ENCODE data around the gene NXPH4. TPM values are rescaled to one million over a fixed set of nuclear protein-coding genes. Genes with fewer than 3 reads are reported as not detected.

NXPH4 gene
- total and polyA plus RNA-seq, 12 donors = 0.06 to 3.7 (median 0.46) TPM; not detected in 3

GRCh38 chr12:57198329-57198728 lies 18.3 kb upstream of the NXPH4 start:
- Histone ChIP-seq H3K9me3 (replicated peaks in 1 of 3) (no peaks in the 10 kb centered on the region), H3K4me1 (replicated peaks in 1 of 2) (no peaks in the 10 kb centered on the region), H3K36me3 (replicated peaks in 1 of 2) (peaks cover 0 to 99% of the 10 kb centered on the region in 2 donors), H3K27me3 (no peaks in the 10 kb centered on the region), H3K4me3 (no peak overlapping the region), H3K27ac (no peak overlapping the region)
- intact Hi-C loops (cut with DNase I) = no loop called here
- DNase-seq = no peak
- WGBS, 4 donors = 91 to 97% (median 96%) methylated on average over 8 to 17 of the region's 17 CpGs
- TF ChIP-seq POLR2A (IDR thresholded peaks at IDR 0.05) = no peak
- TF ChIP-seq, protein P1, sequence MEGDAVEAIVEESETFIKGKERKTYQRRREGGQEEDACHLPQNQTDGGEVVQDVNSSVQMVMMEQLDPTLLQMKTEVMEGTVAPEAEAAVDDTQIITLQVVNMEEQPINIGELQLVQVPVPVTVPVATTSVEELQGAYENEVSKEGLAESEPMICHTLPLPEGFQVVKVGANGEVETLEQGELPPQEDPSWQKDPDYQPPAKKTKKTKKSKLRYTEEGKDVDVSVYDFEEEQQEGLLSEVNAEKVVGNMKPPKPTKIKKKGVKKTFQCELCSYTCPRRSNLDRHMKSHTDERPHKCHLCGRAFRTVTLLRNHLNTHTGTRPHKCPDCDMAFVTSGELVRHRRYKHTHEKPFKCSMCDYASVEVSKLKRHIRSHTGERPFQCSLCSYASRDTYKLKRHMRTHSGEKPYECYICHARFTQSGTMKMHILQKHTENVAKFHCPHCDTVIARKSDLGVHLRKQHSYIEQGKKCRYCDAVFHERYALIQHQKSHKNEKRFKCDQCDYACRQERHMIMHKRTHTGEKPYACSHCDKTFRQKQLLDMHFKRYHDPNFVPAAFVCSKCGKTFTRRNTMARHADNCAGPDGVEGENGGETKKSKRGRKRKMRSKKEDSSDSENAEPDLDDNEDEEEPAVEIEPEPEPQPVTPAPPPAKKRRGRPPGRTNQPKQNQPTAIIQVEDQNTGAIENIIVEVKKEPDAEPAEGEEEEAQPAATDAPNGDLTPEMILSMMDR (IDR thresholded peaks at IDR 0.05) = no peak

DNA sequence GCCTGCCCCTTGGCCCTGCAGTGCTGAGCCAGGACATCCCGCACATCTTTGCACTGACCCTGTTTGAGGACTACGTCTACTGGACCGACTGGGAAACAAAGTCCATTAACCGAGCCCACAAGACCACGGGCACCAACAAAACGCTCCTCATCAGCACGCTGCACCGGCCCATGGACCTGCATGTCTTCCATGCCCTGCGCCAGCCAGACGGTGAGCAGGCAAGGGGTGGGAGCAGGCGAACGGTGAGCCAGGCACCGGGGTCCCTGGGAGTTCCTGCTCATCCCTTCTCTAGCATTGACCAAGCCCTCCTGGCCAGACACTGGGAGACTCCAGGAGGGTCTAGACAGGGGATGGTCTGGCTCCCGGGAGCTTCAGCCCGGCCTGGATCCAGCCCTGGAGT lies 17.4 kb upstream of the NXPH4 start:
- H3K36me3 ChIP-seq (replicated peaks in 1 of 2) = peaks cover 0 to 99% of the 10 kb centered on the region in 2 donors

GRCh38 chr12:57200497-57200896 lies 16.1 kb upstream of the NXPH4 start:
- H3K27me3 ChIP-seq = no peaks in the 10 kb centered on the region
- no peak overlapping the region for H3K27ac ChIP-seq
- no peak for DNase-seq
- peaks cover 0 to 99% of the 10 kb centered on the region in 2 donors for H3K36me3 ChIP-seq (replicated peaks in 1 of 2)
- 93% methylated on average over 6 to 15 of the region's 15 CpGs; no CpG with 5 or more reads in 1 of the 4 donors for WGBS, 4 donors
- H3K4me1 ChIP-seq (replicated peaks in 1 of 2) = no peaks in the 10 kb centered on the region
- TF ChIP-seq POLR2A (IDR thresholded peaks at IDR 0.05) = no peak
- TF ChIP-seq, protein P1 (IDR thresholded peaks at IDR 0.05) = no peak
- intact Hi-C loops (cut with DNase I) = no loop called here
- no peaks in the 10 kb centered on the region for H3K9me3 ChIP-seq (replicated peaks in 1 of 3)
- H3K4me3 ChIP-seq = no peak overlapping the region

More for the DNA sequence above, 17.4 kb upstream of the NXPH4 start:
- WGBS, 4 donors = 83 to 97% (median 89%) methylated on average over 5 to 15 of the region's 15 CpGs
- intact Hi-C loops (cut with DNase I) = no loop called here
- no peak for TF ChIP-seq POLR2A (IDR thresholded peaks at IDR 0.05)
- TF ChIP-seq, protein P1 (IDR thresholded peaks at IDR 0.05) = no peak
- H3K9me3 ChIP-seq (replicated peaks in 1 of 3) = no peaks in the 10 kb centered on the region
- H3K4me3 ChIP-seq = no peak overlapping the region
- no peaks in the 10 kb centered on the region for H3K27me3 ChIP-seq
- H3K27ac ChIP-seq = no peak overlapping the region
- no peaks in the 10 kb centered on the region for H3K4me1 ChIP-seq (replicated peaks in 1 of 2)
- no peak for DNase-seq

GRCh38 chr12:57201219-57201618 lies 15.4 kb upstream of the NXPH4 start:
- no peak for DNase-seq
- intact Hi-C loops (cut with DNase I) = no loop called here
- Histone ChIP-seq H3K36me3 (replicated peaks in 1 of 2) (peaks cover 0 to 99% of the 10 kb centered on the region in 2 donors), H3K27ac (no peak overlapping the region), H3K9me3 (replicated peaks in 1 of 3) (no peaks in the 10 kb centered on the region), H3K4me1 (replicated peaks in 1 of 2) (no peaks in the 10 kb centered on the region), H3K27me3 (no peaks in the 10 kb centered on the region), H3K4me3 (no peak overlapping the region)
- 73 to 88% (median 84%) methylated on average over 8 of the region's 8 CpGs for WGBS, 4 donors
- TF ChIP-seq, protein P1 (IDR thresholded peaks at IDR 0.05) = no peak
- TF ChIP-seq POLR2A (IDR thresholded peaks at IDR 0.05) = no peak

Measured in adrenal gland (tissue), 12 donors.